GM21529 (cell line): ENCODE results near the gene SYNE2.

ENCODE experiments used
- ATAC-seq: cut with Tn5 transposase; IDR thresholded peaks from one replicate; pipeline ENCODE4 v1.9.1; 2021; ENCODE audit not compliant: unreplicated experiment

Gene SYNE2

GRCh38 chr14:63960926-63961567, 108.2 kb downstream of the SYNE2 start:
- no peak for ATAC-seq

DNA sequence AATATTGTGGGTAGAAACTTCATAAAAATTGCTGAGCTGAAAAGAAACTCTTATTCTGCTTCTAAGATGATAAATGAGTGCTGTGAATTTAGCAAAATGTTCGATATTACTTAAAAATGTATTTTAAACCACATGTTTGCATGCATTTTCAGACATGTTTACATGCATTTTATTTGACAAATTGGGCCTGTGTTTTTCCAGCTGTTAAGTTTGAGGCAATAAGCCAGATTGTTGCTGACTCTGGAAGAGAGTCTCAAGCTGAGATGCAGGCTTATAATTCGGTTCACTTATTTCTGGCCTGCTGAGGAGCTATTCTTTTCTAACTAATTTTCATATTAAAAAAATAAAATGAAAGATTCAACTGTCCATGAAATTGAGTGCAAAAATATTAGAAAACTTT, 110.1 kb downstream of the SYNE2 start:
- ATAC-seq, result no peak

GRCh38 chr14:63963439-63963838, 110.6 kb downstream of the SYNE2 start:
- no peak for ATAC-seq

DNA sequence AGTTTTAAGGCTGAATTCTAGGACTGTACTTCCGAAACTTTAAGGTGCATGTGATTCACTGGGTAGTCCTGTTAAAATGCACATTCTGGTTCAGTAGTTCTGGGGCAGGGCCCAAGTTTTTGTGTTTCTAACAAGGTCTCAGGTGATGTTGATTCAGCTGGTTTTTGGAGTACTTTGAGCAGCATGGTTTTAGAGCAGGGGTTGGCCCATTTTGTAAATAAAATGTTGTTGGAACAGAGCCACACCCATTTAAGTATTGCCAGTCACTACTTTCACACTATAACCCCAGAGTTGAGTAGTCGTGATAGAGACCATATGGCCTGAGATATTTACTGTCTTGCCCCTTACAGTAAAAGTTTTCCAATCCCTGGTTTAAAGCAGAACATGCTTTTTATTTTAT, 111.3 kb downstream of the SYNE2 start:
- ATAC-seq, result no peak

- no peak for ATAC-seq
Measured at GRCh38 chr14:63966407-63966806, 113.6 kb downstream of the SYNE2 start.

DNA sequence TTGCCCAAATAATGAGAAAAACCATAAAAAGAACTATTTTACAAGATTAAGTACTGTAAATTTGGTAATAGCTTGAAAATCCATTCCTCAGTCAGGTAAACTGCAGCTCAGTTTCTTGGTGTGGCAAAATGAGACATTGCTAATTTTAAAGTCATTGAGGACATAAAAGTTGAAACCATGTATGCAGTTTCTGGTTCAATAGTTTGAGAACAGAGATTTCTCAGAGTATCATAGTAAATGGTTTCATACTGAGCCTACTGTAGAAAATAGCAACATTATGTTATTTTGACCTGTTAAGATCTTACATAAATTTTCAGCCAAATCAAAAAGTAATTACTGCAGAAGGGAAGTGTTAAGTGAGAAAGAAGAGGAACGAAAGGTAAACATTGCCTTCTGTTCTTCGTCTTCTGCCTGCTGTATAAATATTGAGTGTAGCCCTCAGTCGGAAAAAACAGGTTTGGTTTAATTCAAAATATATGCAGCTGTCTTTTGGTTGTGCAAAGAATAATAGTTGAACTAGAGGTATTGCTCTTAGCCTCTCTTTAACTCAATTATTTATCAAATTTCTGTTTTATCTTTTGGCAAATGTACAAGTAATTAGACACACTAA, 119.6 kb downstream of the SYNE2 start:
- ATAC-seq, result no peak

DNA sequence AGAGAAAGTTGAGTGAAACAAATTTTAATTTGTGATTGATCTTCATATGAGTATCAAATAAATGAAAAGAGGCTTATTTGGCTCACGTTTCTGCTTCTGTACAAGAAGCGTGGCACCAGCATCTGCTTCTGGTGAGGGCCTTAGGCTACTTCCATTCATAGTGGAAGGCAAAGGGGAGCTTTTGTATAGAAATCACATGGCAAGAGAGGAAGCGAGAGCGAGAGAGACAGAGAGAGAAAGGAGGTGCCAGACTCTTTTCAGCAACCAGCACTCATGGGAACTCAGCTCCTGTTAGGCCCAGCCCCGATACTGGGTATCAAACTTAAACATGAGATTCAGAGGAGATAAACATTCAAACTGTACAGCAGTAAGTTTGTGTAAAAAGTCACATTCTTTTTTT, 121.4 kb downstream of the SYNE2 start:
- no peak for ATAC-seq

DNA sequence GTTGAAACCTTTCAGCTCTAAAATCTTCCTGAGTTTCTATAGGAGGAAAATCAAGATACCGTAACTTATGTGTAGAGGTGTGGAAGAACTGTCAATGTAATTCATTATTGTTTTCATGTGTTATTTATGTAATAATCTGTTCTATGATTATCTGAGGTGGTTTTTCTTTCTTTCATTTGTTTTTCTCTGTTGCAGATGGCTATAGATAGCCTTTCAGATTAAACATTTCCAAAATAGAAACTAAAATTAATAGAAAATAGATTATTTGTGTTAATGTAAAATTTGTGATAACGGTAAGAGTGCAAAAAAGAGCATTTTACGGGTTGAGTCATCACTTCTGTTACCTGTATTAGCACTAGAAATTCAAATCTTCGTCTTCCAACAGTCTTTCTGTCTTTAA, 128.8 kb downstream of the SYNE2 start:
- no peak for ATAC-seq

GRCh38 chr14:63982156-63982555, 129.4 kb downstream of the SYNE2 start:
- no peak for ATAC-seq

- no peak for ATAC-seq
Measured at GRCh38 chr14:63982629-63983028, 129.8 kb downstream of the SYNE2 start.

DNA sequence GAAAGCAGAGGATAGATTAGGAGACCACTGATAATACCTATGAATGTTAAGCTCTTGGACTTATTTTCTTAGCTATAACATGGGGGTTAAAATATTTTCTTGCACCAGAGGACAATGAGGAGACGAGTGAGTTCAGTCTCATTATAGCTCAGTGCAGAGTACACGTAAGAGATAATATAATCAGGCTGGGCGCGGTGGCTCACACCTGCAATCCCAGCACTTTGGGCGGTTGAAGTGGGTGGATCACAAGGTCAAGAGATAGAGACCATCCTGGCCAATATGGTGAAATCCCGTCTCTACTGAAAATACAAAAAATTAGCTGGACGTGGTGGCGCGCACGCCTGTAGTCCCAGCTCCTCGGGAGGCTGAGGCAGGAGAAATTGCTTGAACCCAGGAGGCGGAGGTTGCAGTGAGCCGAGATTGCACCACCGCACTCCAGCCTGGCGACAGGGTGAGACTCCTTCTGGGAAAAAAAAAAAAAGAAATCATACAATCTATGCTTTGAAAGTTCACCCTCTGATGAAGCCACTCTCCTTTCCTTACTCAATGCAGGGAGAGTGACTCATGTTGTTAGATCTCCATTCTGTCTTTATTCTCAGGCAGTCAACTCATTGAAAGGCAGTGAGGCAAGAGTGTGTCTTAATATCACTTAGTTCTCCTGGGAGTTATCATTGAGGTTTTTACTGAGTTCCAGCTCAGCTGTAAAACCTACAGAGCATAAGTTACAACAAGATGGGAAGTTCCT, 134.2 kb downstream of the SYNE2 start:
- ATAC-seq, result no peak

DNA sequence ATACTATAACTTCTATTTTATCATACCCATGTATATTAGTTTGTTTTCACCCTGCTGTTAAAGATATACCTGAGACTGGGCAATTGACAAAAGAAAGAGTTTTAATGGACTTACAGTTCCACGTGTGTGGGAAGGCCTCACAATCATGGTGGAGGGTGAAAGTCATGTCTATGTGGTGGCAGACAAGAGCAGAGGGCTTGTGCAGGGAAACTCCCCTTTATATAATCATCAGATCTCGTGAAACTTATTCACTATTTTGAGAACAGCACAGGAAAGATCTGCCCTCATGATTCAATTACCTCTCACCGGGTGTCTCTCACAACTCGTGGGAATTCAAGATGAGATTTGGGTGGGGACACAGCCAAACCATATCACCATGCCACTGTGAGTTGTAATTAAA, 135.8 kb downstream of the SYNE2 start:
- no peak for ATAC-seq

GRCh38 chr14:63991833-63992232, 139.0 kb downstream of the SYNE2 start:
- ATAC-seq, result no peak

GRCh38 chr14:63992858-63993257, 140.1 kb downstream of the SYNE2 start:
- no peak for ATAC-seq

DNA sequence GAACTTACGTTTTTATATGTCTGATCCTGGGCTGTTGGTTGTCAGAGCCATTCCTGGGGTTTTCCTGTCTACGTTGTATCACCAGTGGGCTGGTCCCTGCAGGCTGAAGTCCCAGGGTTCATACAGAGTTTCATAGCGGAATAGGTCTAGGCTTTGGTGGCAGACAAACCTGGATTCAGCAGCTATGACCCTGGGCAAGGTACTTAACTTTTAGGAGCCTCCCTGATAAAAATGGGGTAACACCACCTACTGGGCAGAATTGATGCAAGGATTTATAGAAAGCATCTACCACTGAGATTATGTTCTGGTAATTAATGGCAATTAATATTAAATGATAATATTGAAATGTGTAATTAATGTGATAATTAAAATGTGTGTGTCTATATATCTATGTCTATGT, 141.2 kb downstream of the SYNE2 start:
- ATAC-seq, result no peak

GRCh38 chr14:63995285-63995684, 142.5 kb downstream of the SYNE2 start:
- ATAC-seq, result no peak

- no peak for ATAC-seq
Measured at GRCh38 chr14:63996016-63996415, 143.2 kb downstream of the SYNE2 start.

DNA sequence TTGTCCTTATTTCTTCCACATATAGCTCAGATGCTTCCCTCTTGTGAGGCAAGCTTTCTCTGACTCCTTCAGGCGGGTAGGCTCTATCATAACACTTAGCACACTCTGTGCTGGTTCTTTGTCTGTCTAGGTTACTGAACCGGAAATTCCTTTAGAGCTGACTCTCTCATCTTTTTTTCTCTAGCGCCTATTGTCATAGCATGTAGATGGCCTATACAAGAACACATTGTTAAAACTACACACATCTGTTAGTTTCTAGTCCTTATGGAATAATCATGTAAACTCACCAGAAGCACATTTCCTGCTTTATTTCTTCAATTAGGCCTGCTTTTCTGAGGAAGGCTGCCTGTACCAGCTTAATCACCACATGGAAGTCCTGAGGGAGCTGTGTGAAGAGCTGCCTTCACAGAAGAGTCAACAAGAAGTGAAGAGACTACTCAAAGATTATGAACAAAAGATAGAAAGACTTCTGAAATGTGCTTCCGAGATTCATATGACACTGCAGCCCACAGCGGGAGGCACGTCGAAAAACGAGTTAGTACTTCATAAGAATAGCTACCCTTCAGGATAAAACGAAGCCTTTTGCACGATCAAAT, 143.9 kb downstream of the SYNE2 start:
- ATAC-seq, result no peak

DNA sequence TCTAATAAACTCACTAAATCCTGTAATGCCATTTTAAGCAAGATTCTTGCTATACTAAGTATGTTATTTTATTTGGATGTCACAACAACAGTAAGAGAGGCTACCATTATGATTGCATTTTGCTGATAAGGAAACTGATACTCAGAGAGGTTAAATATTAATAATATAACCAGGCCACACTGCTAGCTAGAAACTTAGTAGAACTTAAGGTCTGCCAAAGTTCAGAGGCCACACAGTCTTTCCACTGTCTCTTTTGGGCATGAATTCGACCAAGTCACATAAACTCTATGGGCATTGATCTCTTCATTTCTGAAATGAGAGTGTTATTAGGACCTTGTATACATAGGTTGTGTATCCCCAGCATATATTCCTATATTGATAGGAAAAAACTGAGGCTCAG, 147.9 kb downstream of the SYNE2 start:
- no peak for ATAC-seq

- ATAC-seq, result no peak
Measured at GRCh38 chr14:64005822-64006221, 153.0 kb downstream of the SYNE2 start.

DNA sequence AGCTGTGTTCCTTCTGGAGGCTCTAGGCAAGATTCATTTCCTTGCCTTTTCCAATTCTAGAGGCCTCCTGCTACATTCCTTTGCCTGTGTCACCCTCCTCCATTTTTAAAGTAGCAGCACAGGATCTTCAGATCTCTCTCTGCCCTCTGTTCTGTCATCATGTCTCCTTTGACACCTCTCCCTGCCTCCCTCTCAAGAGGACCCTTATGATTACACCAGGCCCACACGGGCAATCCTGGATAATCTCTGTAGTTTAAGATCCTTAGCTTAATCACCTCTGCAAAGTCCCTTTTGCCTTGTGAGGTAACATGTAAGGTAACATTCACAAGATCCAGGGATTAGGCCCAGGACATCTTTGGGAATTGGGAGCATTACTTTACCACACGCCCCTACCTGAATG, 155.2 kb downstream of the SYNE2 start:
- ATAC-seq, result no peak

GRCh38 chr14:64012003-64012402, 159.2 kb downstream of the SYNE2 start:
- no peak for ATAC-seq
